LNCaP clone FGC (cell line): Measurements from ENCODE around the gene SLC45A3.
A peak's percentile ranks its signal among the peaks of the same experiment; 100 is the strongest.

Source experiments
- DNase-seq: peaks from one replicate; pipeline ENCODE4 v3.0.0-alpha.2; 2011; ENCODE audit warnings: low read depth
- H3K4me3 ChIP-seq: 2 replicates; pipeline ENCODE4 v1.5.1; 2011; ENCODE audit warnings: mild to moderate bottlenecking, low read depth, low read length, control low read depth
- CTCF ChIP-seq: IDR thresholded peaks from 2 replicates; pipeline ENCODE4 v1.5.1; 2012; ENCODE audit warnings: mild to moderate bottlenecking; ENCODE audit not compliant: control insufficient read depth, insufficient read depth; ENCODE audit errors: extremely low read depth

The SLC45A3 gene

GRCh38 chr1:205676002-205676401 lies 4.3 kb downstream of the SLC45A3 start:
- DNase-seq: no peak
- H3K4me3 ChIP-seq: no peak overlapping the region
- no peak for TF ChIP-seq CTCF

GRCh38 chr1:205675247-205675646 lies 5.1 kb downstream of the SLC45A3 start:
- H3K4me3 ChIP-seq: no peak overlapping the region
- no peak for DNase-seq
- no peak for TF ChIP-seq CTCF

- TF ChIP-seq CTCF: no peak
- DNase-seq: no peak
- no peak overlapping the region for H3K4me3 ChIP-seq
These were observed 7.3 kb downstream of the SLC45A3 start for GRCh38 chr1:205672970-205673369.

- DNase-seq: no peak
- peak; percentile 24; the same call in 1 of the 2 replicates for TF ChIP-seq CTCF
- no peak overlapping the region for H3K4me3 ChIP-seq
These were observed 7.9 kb downstream of the SLC45A3 start for GRCh38 chr1:205672395-205672889.

GRCh38 chr1:205670611-205671430 lies 9.5 kb downstream of the SLC45A3 start:
- no peak overlapping the region for H3K4me3 ChIP-seq
- no peak for TF ChIP-seq CTCF
- DNase-seq: no peak

- H3K4me3 ChIP-seq: no peak overlapping the region
- DNase-seq: no peak
- TF ChIP-seq CTCF: no peak
These were observed 10.2 kb downstream of the SLC45A3 start for GRCh38 chr1:205670150-205670446.
